ENCODE results near the gene RABGAP1L. TPM values are rescaled to one million over a fixed set of nuclear protein-coding genes. Genes with fewer than 3 reads are reported as not detected.

The RABGAP1L gene
- total and polyA plus RNA-seq, 10 of the 15 experiments (the other 5 are each of a cell fraction or from before 2014, with no cell fraction given), result 5.8 to 194 (median 113) TPM

- TF ChIP-seq RCOR1 (conservative IDR thresholded peaks at IDR 0.05; ENCODE audit: low read depth, low read length), result no peak
- TF ChIP-seq IRF4 (IDR thresholded peaks at IDR 0.05; ENCODE audit: low read depth, low read length), result peak; percentile 20; the same call in 1 of the 2 replicates
- TF ChIP-seq ZBED1 (IDR thresholded peaks at IDR 0.05; ENCODE audit: borderline replicate concordance), result no peak
- TF ChIP-seq NR2C2 (IDR thresholded peaks at IDR 0.05; ENCODE audit: borderline replicate concordance, control insufficient read depth, insufficient read length, low read depth), result no peak
- no peak for TF ChIP-seq NFYA (IDR thresholded peaks at IDR 0.05; ENCODE audit: borderline replicate concordance, low read depth, low read length)
- no peak for TF ChIP-seq KAT2A (conservative IDR thresholded peaks at IDR 0.05; ENCODE audit: control insufficient read depth, low read depth, low read length)
- TF ChIP-seq TAF1 (IDR thresholded peaks at IDR 0.05; ENCODE audit: borderline replicate concordance, low read depth, low read length), result peak; percentile 66; the same call in 1 of the 2 replicates
These were observed 45.5 kb downstream of the RABGAP1L start (continued) for GRCh38 chr1:174204697-174205308.

- 0 out of 2 replicates have a peak, but pooled peaks cover 7% of the 10 kb centered on the region for H4K20me1 ChIP-seq (ENCODE audit: control insufficient read depth, insufficient read depth)
- H3K4me3 ChIP-seq, result peak overlapping the region; percentile 36; the same call in 1 of the 2 replicates
- H3K9me3 ChIP-seq (replicated peaks; ENCODE audit: control insufficient read depth, insufficient read depth, low read length), result peaks cover 24% of the 10 kb centered on the region
- ChIA-PET CTCF (interaction anchor here (0.6 to 1.8 kb wide), 5 partner anchors 11 to 163 kb away, joined by 3 to 12 read pairs (median 4); no protein-coding TSS in a partner anchor), RAD21 (ENCODE audit: unreplicated experiment) (interaction anchor here (1.1 kb wide), 1 partner anchor 11 kb away, joined by 4 read pairs; no protein-coding TSS in a partner anchor), POLR2A (no interaction called here), SMC1A (ENCODE audit: uncharacterized antibody, unreplicated experiment) (interaction anchor here (1.1 to 1.3 kb wide), 2 partner anchors 8 to 12 kb away, joined by 3 read pairs; no protein-coding TSS in a partner anchor)
- in situ Hi-C loops (cut with MboI) (loop anchor here (25.0 kb wide), 1 partner anchor 769 kb away; no protein-coding TSS in a partner anchor), intact Hi-C loops (cut with micrococcal nuclease; ENCODE audit: unreplicated experiment) (no loop called here)
- BruUV-seq (replicated peaks), result no TSS peak
- H3K27me3 ChIP-seq (replicated peaks in 1 of 2; ENCODE audit: control insufficient read depth in 2 of 2, insufficient read depth in 2 of 2, low read length in 1 of 2), result no peaks in the 10 kb centered on the region
- H2AFZ ChIP-seq (ENCODE audit: control insufficient read depth, low read depth, low read length), result no peak overlapping the region
- no peak overlapping the region; the same call in 1 of the 2 replicates for H3K27ac ChIP-seq (ENCODE audit: control insufficient read depth, insufficient read depth)
- no peak overlapping the region for H3K9ac ChIP-seq (ENCODE audit: control insufficient read depth, insufficient read depth, low read length)
- 19% methylated on average over 5 of the region's 5 CpGs for WGBS (ENCODE audit: insufficient coverage, insufficient replicate concordance, low lambda C conversion rate, missing lambda C conversion rate)
- no peak for ATAC-seq
- H3K4me2 ChIP-seq (ENCODE audit: control insufficient read depth, insufficient read depth), result peak overlapping the region; percentile 69
- peaks cover 0 to 8% of the 10 kb centered on the region in 2 experiments; a peak in 1 of 4 replicates for H3K36me3 ChIP-seq (ENCODE audit: control insufficient read depth in 2 of 2, insufficient read depth in 2 of 2, low read length in 1 of 2)
- no peak for FAIRE-seq
- H3K79me2 ChIP-seq (ENCODE audit: control insufficient read depth, insufficient read depth, low read length), result peaks cover 74% of the 10 kb centered on the region
- DNase-seq (ENCODE audit: low read depth, low spot score), result no peak
- peaks cover 31% of the 10 kb centered on the region for H3K4me1 ChIP-seq (ENCODE audit: control insufficient read depth, insufficient read depth, low read length)
- TF ChIP-seq PAX8 (IDR thresholded peaks at IDR 0.05) (no peak), USF2 (IDR thresholded peaks at IDR 0.05; ENCODE audit: borderline replicate concordance, low read depth, low read length) (no peak), RCOR1 (conservative IDR thresholded peaks at IDR 0.05; ENCODE audit: low read depth, low read length) (no peak), CBX3 (IDR thresholded peaks at IDR 0.05; ENCODE audit: borderline replicate concordance, low read depth) (no peak), ELK1 (IDR thresholded peaks at IDR 0.05; ENCODE audit: low read depth, low read length) (no peak), ZBED1 (IDR thresholded peaks at IDR 0.05; ENCODE audit: borderline replicate concordance) (peak; percentile 76; the same call in 1 of the 2 replicates), FOXM1 (IDR thresholded peaks at IDR 0.05; ENCODE audit: low read depth, low read length) (peak; percentile 66; the same call in 1 of the 2 replicates), ZBTB11 (CRISPR knock-in tag; IDR thresholded peaks at IDR 0.05) (no peak)
These were observed 47.0 kb downstream of the RABGAP1L start for GRCh38 chr1:174206148-174206836.

Data from GM12878 (cell line).